ENCODE data around the gene KCNN3.

KCNN3 gene

DNA sequence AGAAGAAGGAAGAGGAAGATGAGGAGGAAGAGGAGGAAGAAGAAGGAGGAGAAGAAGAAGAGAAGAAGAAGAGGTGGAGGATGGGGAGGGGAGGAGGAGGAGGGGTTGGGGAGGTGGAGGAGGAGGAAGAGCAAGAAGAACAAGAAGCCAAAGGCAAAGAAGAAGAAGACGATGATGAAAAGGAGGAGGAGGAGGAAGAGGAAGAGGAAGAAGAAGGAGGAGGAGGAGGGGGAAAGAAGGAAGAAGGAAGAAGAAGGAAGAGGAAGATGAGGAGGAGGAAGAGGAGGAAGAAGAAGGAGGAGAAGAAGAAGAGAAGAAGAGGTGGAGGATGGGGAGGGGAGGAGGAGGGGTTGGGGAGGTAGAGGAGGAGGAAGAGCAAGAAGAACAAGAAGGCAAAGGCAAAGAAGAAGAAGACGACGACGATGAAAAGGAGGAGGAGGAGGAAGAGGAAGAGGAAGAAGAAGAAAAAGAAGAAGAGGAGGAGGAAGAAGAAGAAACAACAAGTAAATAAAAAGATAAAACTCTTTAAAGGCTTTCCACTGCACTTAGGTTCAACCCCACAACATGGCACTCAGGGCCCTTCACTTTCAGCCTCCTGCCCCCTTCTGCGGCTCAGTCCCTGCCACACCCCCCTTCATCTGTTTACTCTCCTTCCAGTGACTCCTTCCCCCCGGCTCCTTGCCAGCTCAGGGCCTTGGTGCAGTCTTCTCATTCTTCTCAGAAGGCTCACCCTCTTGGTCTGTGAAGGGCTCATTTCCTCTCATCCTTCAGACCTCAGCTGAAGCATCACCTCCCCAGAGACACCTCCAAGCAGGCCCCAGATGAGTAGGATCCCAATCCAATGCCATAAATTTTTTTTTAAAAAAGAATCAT lies 114.0 kb downstream of the KCNN3 start:
- no peak for TF ChIP-seq POLR2A (IDR thresholded peaks at IDR 0.05; ENCODE audit: low read depth, low read length)
- no peak for FAIRE-seq
- DNase-seq (ENCODE audit: insufficient read length, low spot score), result no peak

DNA sequence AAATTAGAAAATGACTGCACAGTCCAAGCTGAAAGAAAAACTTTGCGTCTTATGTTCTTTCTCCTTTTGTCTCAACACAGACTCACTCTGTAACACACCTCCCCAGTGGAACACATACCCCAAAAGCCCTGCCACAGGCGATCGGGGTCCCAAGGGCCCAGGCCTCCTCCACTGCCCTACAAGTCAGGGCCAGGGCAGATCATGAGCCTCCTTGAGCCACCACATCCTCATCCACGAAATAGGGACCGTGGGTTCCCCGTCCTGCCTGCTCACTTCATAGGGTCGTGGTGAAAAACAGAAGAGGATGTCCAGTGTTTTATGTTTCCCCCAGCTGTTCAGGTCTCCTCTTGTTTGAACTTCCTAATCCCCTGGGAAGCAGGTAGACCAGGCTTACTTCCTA lies 116.7 kb downstream of the KCNN3 start:
- FAIRE-seq (no peak), DNase-seq (ENCODE audit: insufficient read length, low spot score) (no peak)
- no peak for TF ChIP-seq POLR2A (IDR thresholded peaks at IDR 0.05; ENCODE audit: low read depth, low read length)

GRCh38 chr1:154752273-154753030 lies 117.6 kb downstream of the KCNN3 start:
- FAIRE-seq (no peak), DNase-seq (ENCODE audit: insufficient read length, low spot score) (no peak)
- no peak for TF ChIP-seq POLR2A (IDR thresholded peaks at IDR 0.05; ENCODE audit: low read depth, low read length)

GRCh38 chr1:154751690-154752089 lies 118.4 kb downstream of the KCNN3 start:
- TF ChIP-seq POLR2A (IDR thresholded peaks at IDR 0.05; ENCODE audit: low read depth, low read length), result no peak
- FAIRE-seq (no peak), DNase-seq (ENCODE audit: insufficient read length, low spot score) (no peak)

GRCh38 chr1:154750681-154751665 lies 119.1 kb downstream of the KCNN3 start:
- no peak for TF ChIP-seq POLR2A (IDR thresholded peaks at IDR 0.05; ENCODE audit: low read depth, low read length)
- DNase-seq (ENCODE audit: insufficient read length, low spot score), result no peak
- no peak for FAIRE-seq

DNA sequence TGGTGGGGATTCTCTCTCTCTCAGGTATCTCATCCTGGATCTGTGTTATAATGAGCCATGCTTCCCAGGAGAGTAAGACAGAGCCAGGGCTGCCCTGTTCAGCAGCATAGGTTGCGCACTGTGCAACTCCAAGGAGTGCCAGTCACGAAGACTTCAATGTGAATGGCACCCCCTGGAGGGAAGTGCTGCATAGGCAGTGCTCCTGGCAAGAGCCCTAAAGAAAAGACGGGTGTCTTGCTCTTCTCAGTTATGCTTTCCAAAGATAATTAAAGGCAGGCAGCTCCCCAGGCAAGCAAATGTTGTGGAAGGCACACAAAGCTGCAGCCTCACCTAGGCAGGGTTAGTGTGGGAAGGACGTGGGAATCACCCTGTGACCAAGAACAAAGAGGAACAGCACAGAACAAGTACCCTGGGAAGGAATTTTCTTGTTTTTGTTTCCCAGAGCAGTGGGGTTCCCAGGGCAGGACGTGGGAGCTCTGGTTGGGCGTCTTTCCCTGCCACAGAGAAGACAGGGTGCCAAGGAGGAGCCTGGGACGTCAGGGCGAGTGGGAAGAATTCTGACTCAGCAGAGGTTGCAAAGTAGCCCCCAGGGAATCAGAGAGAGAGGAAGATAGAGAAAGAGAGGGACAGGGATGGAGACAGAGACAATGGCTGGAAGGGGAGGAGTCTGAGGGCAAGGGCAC lies 120.9 kb downstream of the KCNN3 start:
- no peak for DNase-seq (ENCODE audit: insufficient read length, low spot score)
- TF ChIP-seq POLR2A (IDR thresholded peaks at IDR 0.05; ENCODE audit: low read depth, low read length), result no peak
- no peak for FAIRE-seq

GRCh38 chr1:154748405-154748775 lies 121.7 kb downstream of the KCNN3 start:
- no peak for DNase-seq (ENCODE audit: insufficient read length, low spot score)
- no peak for FAIRE-seq
- TF ChIP-seq POLR2A (IDR thresholded peaks at IDR 0.05; ENCODE audit: low read depth, low read length), result no peak

DNA sequence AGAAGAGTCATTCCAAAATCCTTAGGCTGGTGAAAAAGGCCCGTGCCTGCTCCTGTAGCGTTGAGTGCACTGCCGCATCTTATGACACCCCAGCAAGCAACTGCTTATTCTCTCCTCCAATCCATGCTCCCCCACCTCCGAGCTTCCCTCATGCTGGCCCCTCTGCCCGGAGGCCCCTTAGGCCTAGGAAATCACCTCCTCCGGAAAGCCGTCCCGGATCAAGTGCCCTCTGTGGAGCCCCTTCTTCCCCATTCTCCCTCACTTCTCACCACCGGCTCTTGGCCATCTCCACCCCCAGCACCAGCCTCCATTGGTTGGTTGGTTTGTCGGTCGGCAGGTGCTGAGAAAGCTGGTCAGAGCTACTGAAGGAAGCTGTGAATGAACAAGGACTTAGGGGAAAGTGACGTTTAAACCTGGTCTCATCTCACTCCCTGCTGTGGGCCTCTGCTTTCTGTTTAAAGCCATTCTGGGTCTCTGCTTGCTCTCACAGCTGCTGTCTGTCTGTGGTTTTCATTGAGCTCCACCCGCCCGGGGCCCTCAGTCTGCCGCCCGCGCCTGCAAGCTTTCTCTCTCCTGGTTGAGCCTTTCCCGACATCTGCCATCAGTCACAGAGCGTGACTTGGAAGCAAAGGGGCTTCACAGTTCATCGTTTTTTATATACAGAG lies 122.2 kb downstream of the KCNN3 start:
- FAIRE-seq (no peak), DNase-seq (ENCODE audit: insufficient read length, low spot score) (no peak)
- no peak for TF ChIP-seq POLR2A (IDR thresholded peaks at IDR 0.05; ENCODE audit: low read depth, low read length)

- no peak for FAIRE-seq
- TF ChIP-seq POLR2A (IDR thresholded peaks at IDR 0.05; ENCODE audit: low read depth, low read length), result no peak
- no peak for DNase-seq (ENCODE audit: insufficient read length, low spot score)
Measured at GRCh38 chr1:154747380-154747739, 122.7 kb downstream of the KCNN3 start.

- no peak for TF ChIP-seq POLR2A (IDR thresholded peaks at IDR 0.05; ENCODE audit: low read depth, low read length)
- no peak for DNase-seq (ENCODE audit: insufficient read length, low spot score)
- no peak for FAIRE-seq
Measured at GRCh38 chr1:154746622-154747299, 123.3 kb downstream of the KCNN3 start.

GRCh38 chr1:154745750-154746425 lies 124.2 kb downstream of the KCNN3 start:
- DNase-seq (ENCODE audit: insufficient read length, low spot score), result no peak
- TF ChIP-seq POLR2A (IDR thresholded peaks at IDR 0.05; ENCODE audit: low read depth, low read length), result no peak
- FAIRE-seq, result no peak

DNA sequence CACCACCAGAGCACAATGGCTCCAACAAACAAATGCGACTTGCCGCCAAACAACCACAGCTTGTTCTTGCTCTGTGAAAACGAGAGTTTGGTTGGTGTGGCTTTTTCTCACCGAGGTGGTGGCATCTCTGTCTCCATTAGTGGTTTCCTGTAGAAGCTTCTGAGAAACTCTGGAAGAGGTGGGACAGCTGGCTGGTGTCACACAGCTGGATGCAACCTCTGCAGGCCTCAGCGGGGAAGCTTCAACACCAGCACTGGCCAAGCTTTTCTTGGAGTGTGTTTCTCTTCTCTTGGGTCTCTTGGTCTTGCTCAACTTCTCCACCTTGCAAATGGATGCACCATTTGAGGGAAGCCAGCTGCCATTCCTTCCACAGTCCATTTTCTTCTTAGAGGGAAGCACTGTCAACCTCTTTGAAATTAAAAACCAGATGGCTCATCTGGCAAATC lies 124.8 kb downstream of the KCNN3 start:
- no peak for TF ChIP-seq POLR2A (IDR thresholded peaks at IDR 0.05; ENCODE audit: low read depth, low read length)
- DNase-seq (ENCODE audit: insufficient read length, low spot score), result no peak
- no peak for FAIRE-seq

Data from H54 (cell line).